CD4-positive, alpha-beta T cell treated with Interleukin-2 at 100 ng/mL for 4 hours (primary cell): ENCODE results near the gene STK31.
A peak's percentile ranks its signal among the peaks of the same experiment; 100 is the strongest.
"Not testable (repeated sequence)": the region's sequence is repeated elsewhere in the genome, so short reads cannot be mapped to it uniquely, and the experiment has no call there.

Experiments used
- DNase-seq: peaks from one replicate; pipeline ENCODE4 v3.0.0-alpha.2; 2020; ENCODE audit warnings: low spot score

The STK31 gene

GRCh38 chr7:23710000-23710399 lies at the start of gene STK31:
Gene STK31, plus strand, starts transcription at chr7:23710219. Its CDS starts 67 bp downstream, at chr7:23710286.
- DNase-seq = no peak

DNA sequence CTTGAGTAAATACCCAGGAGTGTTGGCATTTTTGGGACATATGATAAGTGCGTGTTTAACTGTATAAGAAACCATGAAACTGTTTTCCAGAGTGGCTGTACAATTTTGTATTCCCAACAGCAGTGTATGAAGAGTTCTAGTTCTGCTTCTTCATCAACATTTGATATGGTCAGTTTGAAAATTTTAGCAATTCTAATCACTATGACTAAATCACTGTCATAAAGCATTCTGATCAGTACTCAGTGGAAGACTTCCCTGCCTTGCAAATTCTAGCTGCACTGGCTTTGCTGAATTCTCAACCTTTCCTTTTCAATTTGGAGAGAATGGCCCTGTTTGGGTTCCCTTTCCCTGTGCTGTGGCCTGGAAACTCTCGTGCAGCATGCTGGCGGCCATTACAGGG lies 48.6 kb upstream of the STK31 start:
- DNase-seq = no peak

- no peak for DNase-seq
Observed at GRCh38 chr7:23662124-23662983, 47.7 kb upstream of the STK31 start.

GRCh38 chr7:23662984-23663313 lies 47.1 kb upstream of the STK31 start:
- DNase-seq = no peak

GRCh38 chr7:23664122-23664521 lies 45.9 kb upstream of the STK31 start:
- no peak for DNase-seq

GRCh38 chr7:23672033-23672432 lies 38.0 kb upstream of the STK31 start:
- DNase-seq = no peak

DNA sequence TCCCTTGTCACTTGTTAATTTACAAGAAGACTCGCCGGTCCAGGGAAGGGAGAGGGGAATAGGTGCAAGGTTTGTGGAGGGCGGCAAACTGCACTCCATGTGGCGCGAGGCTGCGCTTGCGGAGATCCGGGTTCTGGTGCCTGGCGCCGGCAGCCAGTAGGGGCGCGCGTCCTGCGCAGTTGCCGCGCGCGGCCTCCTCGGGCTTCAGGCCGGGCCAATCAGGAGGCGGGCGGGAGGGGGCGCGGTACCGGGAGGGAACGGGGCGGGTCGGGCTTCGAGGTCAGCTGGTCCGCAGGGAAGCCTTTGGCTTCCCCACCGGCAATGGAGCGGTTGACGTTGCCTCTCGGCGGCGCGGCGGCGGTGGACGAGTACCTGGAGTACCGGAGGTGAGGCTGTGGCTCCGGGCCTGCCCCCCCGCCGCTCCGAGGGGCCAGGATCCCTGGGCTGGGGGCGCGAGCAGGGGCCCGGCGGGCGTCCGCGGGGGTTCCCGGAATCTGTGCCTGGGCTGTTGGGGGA lies 30.1 kb upstream of the STK31 start, which contains the start of gene FAM221A:
TSS of gene FAM221A (plus strand) at position 302 of the 516 bp plus-strand sequence. CDS start at position 322, 20 bp downstream.
- DNase-seq = peak; percentile 79

DNA sequence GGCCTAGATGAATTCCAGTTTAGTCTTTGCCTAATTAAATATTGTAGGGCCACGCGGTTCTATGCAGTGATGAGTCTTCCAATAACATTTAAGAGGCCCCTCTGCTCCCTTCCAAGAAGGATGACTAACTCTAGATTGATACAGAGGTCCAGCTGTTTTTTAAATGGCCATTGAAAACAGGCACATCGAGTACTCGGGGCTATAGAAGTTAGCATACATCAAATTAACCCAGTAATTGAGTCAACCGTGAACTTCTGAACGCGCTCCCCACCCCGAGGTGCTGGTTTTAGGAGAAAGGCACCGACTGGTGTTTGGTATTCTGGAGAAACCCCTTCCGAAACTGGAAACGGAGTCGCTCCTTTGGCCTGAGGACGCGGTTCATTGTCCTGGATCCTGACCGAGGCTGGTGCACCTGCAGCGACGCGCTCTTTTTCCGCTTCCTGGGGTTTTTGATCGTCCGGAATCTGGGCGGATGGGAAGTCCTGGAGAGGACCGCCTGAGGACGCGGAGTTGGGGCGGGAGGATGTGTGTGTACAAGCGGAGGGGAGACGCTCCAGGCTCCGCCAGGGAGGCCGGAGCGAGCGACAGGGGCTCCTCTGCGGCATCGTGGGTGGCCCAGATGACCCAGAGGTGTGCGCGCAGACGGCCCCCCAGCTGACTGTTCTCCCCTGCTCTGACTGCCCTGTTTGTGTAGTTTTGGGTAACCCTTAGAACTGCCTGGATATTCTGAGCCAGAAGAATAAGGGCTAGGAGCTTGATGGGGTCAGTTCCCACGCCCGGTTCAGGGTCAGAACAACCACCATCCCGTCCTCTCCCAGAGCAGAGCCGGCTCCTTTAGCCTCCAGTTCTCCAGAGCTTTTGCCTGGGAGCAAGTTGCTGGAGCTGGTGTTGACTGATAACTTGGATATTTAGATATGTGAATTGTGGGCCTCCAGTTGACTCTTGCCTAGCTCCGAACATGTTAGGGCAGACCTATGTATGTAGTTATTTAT lies 29.3 kb upstream of the STK31 start:
- DNase-seq = peak; percentile 40

GRCh38 chr7:23684041-23684440 lies 26.0 kb upstream of the STK31 start:
- DNase-seq = not testable (repeated sequence)

GRCh38 chr7:23685731-23686130 lies 24.3 kb upstream of the STK31 start:
- no peak for DNase-seq

GRCh38 chr7:23687011-23687410 lies 23.0 kb upstream of the STK31 start:
- no peak for DNase-seq

GRCh38 chr7:23689165-23689564 lies 20.9 kb upstream of the STK31 start:
- DNase-seq = no peak

GRCh38 chr7:23691320-23691719 lies 18.7 kb upstream of the STK31 start:
- DNase-seq = no peak

DNA sequence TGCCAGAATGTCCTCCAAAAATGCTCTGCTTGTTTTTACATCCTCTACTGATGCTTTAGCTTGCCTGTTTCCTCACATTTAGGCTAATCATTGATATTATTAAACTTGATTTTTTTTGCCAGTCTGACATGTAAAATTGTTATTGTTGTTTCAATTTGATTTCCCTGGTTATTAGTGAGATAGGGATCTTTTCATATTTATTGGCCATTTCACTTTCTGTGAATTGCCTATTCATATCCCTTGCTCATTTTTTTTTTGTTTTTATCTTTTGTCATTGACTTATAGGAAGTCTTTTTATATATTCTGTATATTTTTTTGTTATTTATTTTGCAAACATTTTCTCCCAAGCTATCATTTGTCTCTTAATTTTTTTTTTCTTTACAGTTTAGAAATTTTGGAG lies 16.8 kb upstream of the STK31 start:
- no peak for DNase-seq

- peak; percentile 53 for DNase-seq
Observed at GRCh38 chr7:23696916-23697441, 13.0 kb upstream of the STK31 start.

GRCh38 chr7:23698822-23699221 lies 11.2 kb upstream of the STK31 start:
- DNase-seq = no peak

- no peak for DNase-seq
Observed at GRCh38 chr7:23700046-23700445, 10.0 kb upstream of the STK31 start.

- no peak for DNase-seq
Observed at GRCh38 chr7:23709081-23709750, 803 bp upstream of the STK31 start.

DNA sequence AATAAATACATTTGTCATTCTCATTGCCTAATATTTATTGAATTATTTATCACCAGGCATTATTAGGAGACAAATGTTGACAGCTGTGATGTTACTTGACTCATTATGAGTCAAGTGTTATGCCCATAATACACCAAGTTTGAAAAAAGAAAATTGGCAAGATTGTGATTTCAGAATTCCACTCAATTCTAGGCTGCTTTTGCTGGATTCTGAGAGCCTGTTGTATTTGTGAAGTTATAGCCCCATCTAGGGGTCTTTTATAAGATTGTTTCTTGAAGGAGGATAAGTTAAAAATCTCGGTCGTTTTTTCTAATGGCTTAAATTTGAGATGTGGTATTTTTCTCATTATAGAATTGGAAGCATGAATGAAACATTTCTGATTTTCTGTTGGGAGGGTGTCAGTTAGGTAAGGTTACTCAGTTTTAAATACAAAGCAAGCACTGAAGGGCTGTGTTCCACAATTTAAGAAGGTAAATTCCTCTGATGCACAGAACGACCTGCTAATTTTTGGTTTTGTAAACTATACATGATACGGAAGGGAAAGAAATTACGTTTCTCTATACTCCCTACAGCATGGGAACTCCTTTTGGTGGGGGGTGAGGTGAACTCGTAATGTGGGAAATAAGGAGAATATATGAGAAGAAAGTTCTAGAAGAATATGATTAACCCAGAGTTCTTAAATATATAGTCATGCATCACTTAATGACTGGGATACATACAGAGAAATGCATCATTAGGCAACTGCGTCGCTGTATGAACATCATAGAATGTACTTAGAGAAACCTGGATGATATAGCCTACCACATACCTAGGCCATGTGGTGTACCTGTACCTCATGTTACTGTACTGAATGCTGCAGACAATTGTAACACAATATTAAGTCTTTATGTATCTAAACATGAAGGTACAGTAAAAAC lies 2.6 kb downstream of the STK31 start:
- DNase-seq = peak; percentile 56

- no peak for DNase-seq
Observed at GRCh38 chr7:23713285-23714149, 3.5 kb downstream of the STK31 start.
